MCF 10A (cell line): ENCODE data around the gene ARMC10. TPM values are rescaled to one million over a fixed set of nuclear protein-coding genes. Genes with fewer than 3 reads are reported as not detected.
"Not testable (repeated sequence)": the region's sequence is repeated elsewhere in the genome, so short reads cannot be mapped to it uniquely, and the experiment has no call there.

Experiments
- BruUV-seq: library from RNA; stranded (reverse); fragments of 400-500 nt; replicated peaks from 2 replicates; lab custom pipeline; 2021; lab: Mats Ljungman, UMichigan
- CTCF ChIA-PET: fragments of 300-600 bp; sonication (Branson Sonifier 250); formaldehyde crosslinking; extraction: SDS; loops from one replicate; lab custom pipeline; 2021; ENCODE audit warnings: antibody characterized with exemption, inconsistent platforms; lab: Yijun Ruan, JAX
- POLR2A ChIA-PET: fragments of 300-600, 350-650 bp; sonication (Branson Sonifier 250); formaldehyde crosslinking; extraction: SDS; loops from one replicate; lab custom pipeline; 2020; ENCODE audit warnings: antibody characterized with exemption, inconsistent platforms; lab: Yijun Ruan, JAX
- DNase-seq: peaks from one replicate; pipeline ENCODE4 v3.0.0-alpha.2; 2018; ENCODE audit not compliant: unreplicated experiment
- H3K27ac Mint-ChIP-seq: one replicate; pipeline ENCODE4 v1.8.0; 2022; ENCODE audit warnings: mild to moderate bottlenecking, low read depth, mixed read lengths; ENCODE audit not compliant: unreplicated experiment
- H3K27me3 Mint-ChIP-seq: one replicate; pipeline ENCODE4 v1.8.0; 2022; ENCODE audit warnings: mixed read lengths; ENCODE audit not compliant: insufficient read depth, unreplicated experiment
- H3K36me3 Mint-ChIP-seq: one replicate; pipeline ENCODE4 v1.8.0; 2022; ENCODE audit warnings: mild to moderate bottlenecking, moderate library complexity, mixed read lengths; ENCODE audit not compliant: insufficient read depth, unreplicated experiment
- H3K4me1 Mint-ChIP-seq: one replicate; pipeline ENCODE4 v1.8.0; 2022; ENCODE audit warnings: mixed read lengths; ENCODE audit not compliant: insufficient read depth, unreplicated experiment
- H3K4me3 Mint-ChIP-seq: one replicate; pipeline ENCODE4 v1.8.0; 2022; ENCODE audit warnings: mild to moderate bottlenecking, moderate library complexity, mixed read lengths; ENCODE audit not compliant: unreplicated experiment
- H3K9me3 Mint-ChIP-seq: one replicate; pipeline ENCODE4 v1.8.0; 2022; ENCODE audit warnings: mixed read lengths; ENCODE audit not compliant: unreplicated experiment
- intact Hi-C: fragments of 100-400 bp; cut with micrococcal nuclease; formaldehyde crosslinking; loops from 2 replicates; pipeline ENCODE4 v1.14.1; 2022
- total RNA-seq: library from RNA; stranded (reverse); gene quantifications from 2 replicates; pipeline ENCODE4 v1.2.3, GENCODE V29; 2022
- TF ChIP-seq, protein P1 (sequence below): fragments of 200-600 bp; IDR thresholded peaks from one replicate; pipeline ENCODE4 v1.8.0; 2022; ENCODE audit warnings: antibody characterized with exemption, mild to moderate bottlenecking; ENCODE audit not compliant: unreplicated experiment

ARMC10 gene
- total RNA-seq, 1 experiment from 2014 or later = 52.0 TPM

DNA sequence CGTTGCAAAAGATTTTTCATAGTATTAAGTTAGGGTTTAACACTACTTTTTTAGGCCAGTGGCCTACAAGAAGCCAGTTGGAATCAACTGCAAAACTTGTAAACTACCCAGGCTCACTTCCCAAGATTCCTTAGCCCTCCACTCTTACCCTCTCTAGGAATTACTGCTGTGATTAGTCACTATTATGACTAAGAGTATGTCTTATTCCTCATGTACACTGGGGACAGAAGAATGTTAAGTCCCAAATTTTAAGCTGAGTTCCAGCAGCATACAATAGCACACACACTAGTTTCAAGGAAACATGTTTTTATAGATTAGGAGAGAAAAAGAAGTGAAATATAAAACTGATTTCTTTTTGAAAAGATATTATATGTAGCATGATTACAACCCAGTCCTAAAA, 43.2 kb upstream of the ARMC10 start:
- CTCF ChIA-PET = no interaction called here
- no peak overlapping the region for H3K27ac Mint-ChIP-seq

DNA sequence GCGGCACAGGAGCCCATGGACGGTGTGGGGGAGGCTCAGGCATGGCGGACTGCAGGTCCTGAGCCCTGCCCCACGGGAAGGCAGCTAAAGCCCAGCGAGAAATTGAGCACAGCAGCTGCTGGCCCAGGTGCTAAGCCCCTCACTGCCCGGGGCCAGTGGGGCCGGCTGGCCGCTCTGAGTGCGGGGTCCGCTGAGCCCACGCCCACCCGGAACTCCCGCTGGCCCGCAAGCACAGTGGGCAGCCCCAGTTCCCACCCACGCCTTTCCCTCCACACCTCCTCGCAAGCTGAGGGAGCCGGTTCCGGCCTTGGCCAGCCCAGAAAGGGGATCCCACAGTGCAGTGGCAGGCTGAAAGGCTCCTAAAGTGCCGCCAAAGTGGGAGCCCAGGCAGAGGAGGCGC, 40.6 kb upstream of the ARMC10 start:
- H3K27me3 Mint-ChIP-seq, BruUV-seq, H3K27ac Mint-ChIP-seq, H3K4me1 Mint-ChIP-seq, H3K36me3 Mint-ChIP-seq, intact Hi-C loops, POLR2A ChIA-PET, H3K9me3 Mint-ChIP-seq, H3K4me3 Mint-ChIP-seq, CTCF ChIA-PET, DNase-seq: not testable (repeated sequence)

More for the DNA sequence above, 43.2 kb upstream of the ARMC10 start:
- Mint-ChIP-seq H3K4me3 (no peak overlapping the region), H3K36me3 (no peaks in the 10 kb centered on the region), H3K4me1 (no peaks in the 10 kb centered on the region), H3K27me3 (no peaks in the 10 kb centered on the region), H3K9me3 (no peaks in the 10 kb centered on the region)
- intact Hi-C loops = no loop called here
- DNase-seq = no peak
- TF ChIP-seq, protein P1, sequence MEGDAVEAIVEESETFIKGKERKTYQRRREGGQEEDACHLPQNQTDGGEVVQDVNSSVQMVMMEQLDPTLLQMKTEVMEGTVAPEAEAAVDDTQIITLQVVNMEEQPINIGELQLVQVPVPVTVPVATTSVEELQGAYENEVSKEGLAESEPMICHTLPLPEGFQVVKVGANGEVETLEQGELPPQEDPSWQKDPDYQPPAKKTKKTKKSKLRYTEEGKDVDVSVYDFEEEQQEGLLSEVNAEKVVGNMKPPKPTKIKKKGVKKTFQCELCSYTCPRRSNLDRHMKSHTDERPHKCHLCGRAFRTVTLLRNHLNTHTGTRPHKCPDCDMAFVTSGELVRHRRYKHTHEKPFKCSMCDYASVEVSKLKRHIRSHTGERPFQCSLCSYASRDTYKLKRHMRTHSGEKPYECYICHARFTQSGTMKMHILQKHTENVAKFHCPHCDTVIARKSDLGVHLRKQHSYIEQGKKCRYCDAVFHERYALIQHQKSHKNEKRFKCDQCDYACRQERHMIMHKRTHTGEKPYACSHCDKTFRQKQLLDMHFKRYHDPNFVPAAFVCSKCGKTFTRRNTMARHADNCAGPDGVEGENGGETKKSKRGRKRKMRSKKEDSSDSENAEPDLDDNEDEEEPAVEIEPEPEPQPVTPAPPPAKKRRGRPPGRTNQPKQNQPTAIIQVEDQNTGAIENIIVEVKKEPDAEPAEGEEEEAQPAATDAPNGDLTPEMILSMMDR = no peak
- POLR2A ChIA-PET = no interaction called here
- no TSS peak for BruUV-seq

DNA sequence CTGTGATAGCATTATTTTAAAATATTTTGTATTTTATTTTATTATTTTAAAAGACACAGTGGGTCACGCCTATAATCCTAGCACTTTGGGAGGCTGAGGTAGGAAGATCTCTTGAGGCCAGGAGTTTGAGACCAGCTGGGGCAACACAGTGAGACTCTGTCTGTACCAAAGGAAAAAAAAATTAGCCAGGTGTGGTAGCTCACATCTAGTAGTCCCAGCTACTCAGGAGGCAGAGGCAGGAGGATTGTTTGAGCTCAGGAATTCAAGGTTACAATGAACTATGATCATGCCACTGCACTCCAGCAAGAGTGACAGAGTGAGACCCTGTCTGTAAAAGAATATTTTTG, 37.5 kb upstream of the ARMC10 start:
- Mint-ChIP-seq H3K9me3 (peaks cover 16% of the 10 kb centered on the region), H3K36me3 (peaks cover 5% of the 10 kb centered on the region), H3K4me1 (no peaks in the 10 kb centered on the region), H3K4me3 (no peak overlapping the region), H3K27ac (no peak overlapping the region), H3K27me3 (no peaks in the 10 kb centered on the region)
- no peak for DNase-seq
- POLR2A ChIA-PET = no interaction called here
- CTCF ChIA-PET = interaction anchor here (0.6 kb wide), 1 partner anchor 12 kb away, joined by 3 read pairs; no protein-coding TSS in a partner anchor
- BruUV-seq = no TSS peak
- TF ChIP-seq, protein P1 = no peak
- intact Hi-C loops = no loop called here

DNA sequence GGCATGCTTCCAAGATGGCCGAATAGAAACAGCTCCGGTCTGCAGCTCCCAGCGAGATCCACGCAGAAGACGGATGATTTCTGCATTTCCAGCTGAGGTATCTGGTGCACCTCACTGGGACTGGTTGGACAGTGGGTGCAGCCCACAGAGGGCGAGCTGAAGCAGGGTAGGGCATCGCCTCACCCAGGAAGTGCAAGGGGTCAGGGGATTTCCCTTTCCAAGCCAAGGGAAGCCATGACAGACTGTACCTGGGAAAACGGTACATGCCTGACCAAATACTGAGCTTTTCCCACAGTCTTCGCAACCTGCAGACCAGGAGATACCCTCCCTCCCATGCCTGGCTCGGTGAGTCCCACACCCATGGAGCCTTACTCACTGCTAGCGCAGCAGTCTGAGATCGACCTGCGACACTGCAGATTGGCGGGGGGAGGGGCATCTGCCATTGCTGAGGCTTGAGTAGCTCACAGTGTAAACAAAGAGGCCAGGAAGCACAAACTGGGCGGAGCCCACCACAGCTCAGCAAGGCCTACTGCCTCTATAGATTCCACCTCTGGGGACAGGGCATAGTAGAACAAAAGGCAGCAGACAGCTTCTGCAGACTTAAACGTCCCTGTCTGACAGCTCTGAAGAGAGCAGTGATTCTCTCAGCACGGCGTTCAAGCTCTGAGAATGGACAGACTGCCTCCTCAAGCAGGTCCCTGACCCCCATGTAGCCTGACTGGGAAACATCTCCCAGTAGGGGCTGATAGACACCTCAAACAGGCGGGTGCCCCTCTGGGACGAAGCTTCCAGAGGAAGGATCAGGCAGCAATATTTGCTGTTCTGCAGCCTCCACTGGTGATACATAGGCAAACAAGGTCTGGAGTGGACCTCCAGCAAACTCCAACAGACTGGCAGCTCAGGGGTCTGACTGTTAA, 36.9 kb upstream of the ARMC10 start:
- H3K4me1 Mint-ChIP-seq, H3K36me3 Mint-ChIP-seq, H3K4me3 Mint-ChIP-seq, H3K27me3 Mint-ChIP-seq, BruUV-seq, H3K27ac Mint-ChIP-seq, POLR2A ChIA-PET, intact Hi-C loops, DNase-seq: not testable (repeated sequence)
- peaks cover 23% of the 10 kb centered on the region for H3K9me3 Mint-ChIP-seq
- CTCF ChIA-PET = interaction anchor here (0.6 kb wide), 2 partner anchors 9 to 11 kb away, joined by 3 read pairs; no protein-coding TSS in a partner anchor

DNA sequence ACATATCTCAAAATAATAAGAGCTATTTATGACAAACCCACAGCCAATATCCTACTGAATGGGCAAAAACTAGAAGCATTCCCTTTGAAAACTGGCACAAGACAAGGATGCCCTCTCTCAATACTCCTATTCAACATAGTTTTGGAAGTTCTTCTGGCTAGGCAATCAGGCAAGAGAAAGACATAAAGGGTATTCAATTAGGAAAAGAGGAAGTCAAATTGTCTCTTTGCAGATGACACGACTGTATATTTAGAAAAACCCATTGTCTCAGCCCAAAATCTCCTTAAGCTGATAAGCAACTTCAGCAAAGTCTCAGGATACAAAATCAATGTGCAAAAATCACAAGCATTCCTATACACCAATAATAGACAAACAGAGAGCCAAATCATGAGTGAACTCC, 33.1 kb upstream of the ARMC10 start:
- CTCF ChIA-PET, H3K36me3 Mint-ChIP-seq, BruUV-seq, DNase-seq, intact Hi-C loops, H3K27me3 Mint-ChIP-seq, H3K4me1 Mint-ChIP-seq, H3K4me3 Mint-ChIP-seq, H3K27ac Mint-ChIP-seq: not testable (repeated sequence)
- POLR2A ChIA-PET = interaction anchor here (0.7 kb wide), 1 partner anchor 249 kb away, joined by 3 read pairs; no protein-coding TSS in a partner anchor
- H3K9me3 Mint-ChIP-seq = peaks cover 25% of the 10 kb centered on the region
